Measurements from ENCODE around the gene SWSAP1. TPM values are rescaled to one million over a fixed set of nuclear protein-coding genes. Genes with fewer than 3 reads are reported as not detected.
"Not testable (repeated sequence)": the region's sequence is repeated elsewhere in the genome, so short reads cannot be mapped to it uniquely, and the experiment has no call there.

The SWSAP1 gene
- total RNA-seq, 1 donor from 2014 or later, result 5.1 TPM

- DNase-seq (no peak), ATAC-seq (ENCODE audit: low read depth) (no peak)
- H3K27ac Mint-ChIP-seq, result no peak overlapping the region
- CTCF ChIA-PET, result interaction anchor here (1.4 kb wide), 1 partner anchor 51 kb away, joined by 3 read pairs; no protein-coding TSS in a partner anchor
- POLR2A ChIA-PET, result interaction anchor here (0.6 to 0.7 kb wide), 2 partner anchors 15 to 90 kb away, joined by 3 read pairs; partner anchors contain the start of genes CCDC159 and TMEM205
- peaks cover 46% of the 10 kb centered on the region for H3K36me3 Mint-ChIP-seq (ENCODE audit: low read depth)
- no peak for TF ChIP-seq CTCF (IDR thresholded peaks at IDR 0.05)
- no peaks in the 10 kb centered on the region for H3K9me3 Mint-ChIP-seq
- no peaks in the 10 kb centered on the region for H3K4me1 Mint-ChIP-seq
- H3K4me3 Mint-ChIP-seq, result no peak overlapping the region
- intact Hi-C loops (cut with micrococcal nuclease), result no loop called here
- H3K27me3 Mint-ChIP-seq, result no peaks in the 10 kb centered on the region
Observed at GRCh38 chr19:11331502-11331901, 43.0 kb upstream of the SWSAP1 start.

DNA sequence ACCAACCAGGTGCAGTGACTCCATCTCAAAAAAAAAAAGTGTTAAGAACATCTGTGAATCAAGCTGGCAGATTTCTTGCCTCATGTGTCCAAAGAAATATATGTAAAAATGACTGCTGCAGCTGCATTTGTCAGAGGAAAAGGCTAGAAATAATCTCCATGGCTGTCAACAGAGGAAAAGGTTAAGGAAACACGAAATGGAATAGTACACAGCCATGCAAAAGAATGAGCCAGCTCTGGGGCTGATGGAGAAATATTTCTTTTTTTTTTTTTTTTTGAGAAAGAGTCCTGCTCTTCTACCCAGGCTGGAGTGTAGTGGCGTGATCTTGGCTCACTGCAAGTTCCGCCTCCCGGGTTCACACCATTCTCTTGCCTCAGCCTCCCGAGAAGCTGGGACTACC lies 41.6 kb upstream of the SWSAP1 start:
- no peak overlapping the region for H3K4me3 Mint-ChIP-seq
- DNase-seq (no peak), ATAC-seq (ENCODE audit: low read depth) (no peak)
- TF ChIP-seq CTCF (IDR thresholded peaks at IDR 0.05), result no peak
- CTCF ChIA-PET, result no interaction called here
- H3K36me3 Mint-ChIP-seq (ENCODE audit: low read depth), result peaks cover 45% of the 10 kb centered on the region
- no peaks in the 10 kb centered on the region for H3K9me3 Mint-ChIP-seq
- POLR2A ChIA-PET, result interaction anchor here (0.6 kb wide), 1 partner anchor 105 kb away, joined by 4 read pairs; no protein-coding TSS in a partner anchor
- no peaks in the 10 kb centered on the region for H3K27me3 Mint-ChIP-seq
- intact Hi-C loops (cut with micrococcal nuclease), result no loop called here
- peaks cover 8% of the 10 kb centered on the region for H3K4me1 Mint-ChIP-seq
- H3K27ac Mint-ChIP-seq, result no peak overlapping the region

DNA sequence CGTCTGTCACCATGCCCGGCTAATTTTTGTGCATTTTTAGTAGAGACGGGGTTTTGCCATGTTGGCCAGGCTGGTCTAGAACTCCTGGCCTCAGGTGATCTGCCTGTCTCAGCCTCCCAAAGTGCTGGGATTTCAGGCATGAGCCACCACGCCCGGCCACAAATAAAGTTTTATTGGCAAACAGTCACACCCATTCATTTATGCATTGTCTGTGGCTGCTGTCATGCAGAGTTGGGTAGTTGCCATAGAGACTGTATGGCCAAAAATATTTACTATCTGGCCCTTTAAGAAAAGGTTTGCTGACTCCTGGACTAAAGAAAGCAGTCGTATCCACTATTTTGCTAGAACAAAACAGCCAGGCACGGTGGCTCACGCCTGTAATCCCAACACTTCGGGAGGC lies 40.6 kb upstream of the SWSAP1 start:
- H3K9me3 Mint-ChIP-seq; H3K4me3 Mint-ChIP-seq; intact Hi-C loops (cut with micrococcal nuclease); H3K27ac Mint-ChIP-seq; ATAC-seq (ENCODE audit: low read depth); CTCF ChIA-PET; H3K27me3 Mint-ChIP-seq; DNase-seq: not testable (repeated sequence)
- POLR2A ChIA-PET, result interaction anchor here (0.6 kb wide), 1 partner anchor 14 kb away, joined by 4 read pairs; no protein-coding TSS in a partner anchor
- H3K4me1 Mint-ChIP-seq, result peaks cover 14% of the 10 kb centered on the region
- H3K36me3 Mint-ChIP-seq (ENCODE audit: low read depth), result peaks cover 46% of the 10 kb centered on the region

GRCh38 chr19:11335449-11336146 lies 38.9 kb upstream of the SWSAP1 start:
- DNase-seq (no peak), ATAC-seq (ENCODE audit: low read depth) (no peak)
- ChIA-PET POLR2A (no interaction called here), CTCF (no interaction called here)
- Mint-ChIP-seq H3K36me3 (ENCODE audit: low read depth) (peaks cover 40% of the 10 kb centered on the region), H3K4me1 (peaks cover 24% of the 10 kb centered on the region), H3K27ac (no peak overlapping the region), H3K27me3 (no peaks in the 10 kb centered on the region), H3K9me3 (no peaks in the 10 kb centered on the region), H3K4me3 (no peak overlapping the region)
- TF ChIP-seq CTCF (IDR thresholded peaks at IDR 0.05), result no peak
- intact Hi-C loops (cut with micrococcal nuclease), result no loop called here

- Mint-ChIP-seq H3K4me3 (no peak overlapping the region), H3K9me3 (no peaks in the 10 kb centered on the region)
- CTCF ChIA-PET, result interaction anchor here (1.3 kb wide), 1 partner anchor 9 kb away, joined by 3 read pairs; the partner anchor contains the start of genes CCDC159 and TMEM205
Observed at GRCh38 chr19:11337080-11337479, 37.4 kb upstream of the SWSAP1 start.

More at GRCh38 chr19:11337080-11337479, 37.4 kb upstream of the SWSAP1 start:
- intact Hi-C loops (cut with micrococcal nuclease), result no loop called here
- ATAC-seq (ENCODE audit: low read depth) (no peak), DNase-seq (no peak)
- TF ChIP-seq CTCF (IDR thresholded peaks at IDR 0.05), result no peak
- Mint-ChIP-seq H3K36me3 (ENCODE audit: low read depth) (peaks cover 38% of the 10 kb centered on the region), H3K4me1 (peaks cover 24% of the 10 kb centered on the region), H3K27me3 (no peaks in the 10 kb centered on the region), H3K27ac (no peak overlapping the region)
- POLR2A ChIA-PET, result interaction anchor here (0.7 to 1.2 kb wide), 3 partner anchors 9 to 87 kb away, joined by 3 to 4 read pairs (median 3); partner anchors contain the start of genes CCDC159 and TMEM205

All from activated B cell treated with CpG ODN at 0.5 μM for 24 hours (primary cell).